ENCODE data around the gene LILRB1.
"Not testable (repeated sequence)": the region's sequence is repeated elsewhere in the genome, so short reads cannot be mapped to it uniquely, and the experiment has no call there.

The LILRB1 gene

DNA sequence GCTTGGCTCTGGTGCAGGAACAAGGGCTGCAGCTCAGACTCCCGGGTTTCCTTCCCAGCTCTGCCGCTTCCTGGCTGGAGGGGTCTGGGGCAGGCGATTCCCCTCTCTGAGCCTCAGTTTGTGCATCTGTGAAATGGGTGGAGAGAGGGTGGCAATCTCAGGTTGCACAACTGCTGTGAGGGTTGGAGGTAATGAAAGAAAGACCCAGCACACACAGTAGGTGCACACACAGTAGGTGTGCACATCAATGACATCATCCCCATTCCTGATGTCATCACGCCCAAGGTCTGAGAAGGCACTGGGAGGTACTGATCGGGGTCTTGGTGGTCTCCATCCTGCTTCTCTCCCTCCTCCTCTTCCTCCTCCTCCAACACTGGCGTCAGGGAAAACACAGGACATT, 35.2 kb downstream of the LILRB1 start:
- DNase-seq, result no peak

DNA sequence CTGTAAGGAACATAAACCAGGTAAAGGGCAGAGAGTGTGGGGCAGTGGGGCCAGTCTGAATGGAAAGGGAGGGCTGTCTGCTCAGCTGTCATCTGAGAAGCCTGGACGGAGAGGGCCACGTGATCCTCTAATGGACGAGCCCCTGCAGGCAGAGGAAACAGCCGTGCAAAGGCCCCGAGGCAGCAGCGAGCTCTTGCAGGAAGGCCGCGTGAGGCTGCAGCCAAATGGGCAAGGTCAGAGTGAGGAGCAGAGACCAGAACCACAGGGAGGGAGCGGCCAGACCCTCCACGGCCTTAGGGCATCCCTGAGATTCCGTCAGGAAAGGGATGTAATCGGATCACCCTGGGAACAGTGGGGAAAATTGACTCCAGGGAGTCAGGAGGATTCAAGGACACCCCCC, 36.9 kb downstream of the LILRB1 start:
- DNase-seq, result no peak

- DNase-seq, result no peak
These were observed 38.1 kb downstream of the LILRB1 start for GRCh38 chr19:54668353-54668752.

DNA sequence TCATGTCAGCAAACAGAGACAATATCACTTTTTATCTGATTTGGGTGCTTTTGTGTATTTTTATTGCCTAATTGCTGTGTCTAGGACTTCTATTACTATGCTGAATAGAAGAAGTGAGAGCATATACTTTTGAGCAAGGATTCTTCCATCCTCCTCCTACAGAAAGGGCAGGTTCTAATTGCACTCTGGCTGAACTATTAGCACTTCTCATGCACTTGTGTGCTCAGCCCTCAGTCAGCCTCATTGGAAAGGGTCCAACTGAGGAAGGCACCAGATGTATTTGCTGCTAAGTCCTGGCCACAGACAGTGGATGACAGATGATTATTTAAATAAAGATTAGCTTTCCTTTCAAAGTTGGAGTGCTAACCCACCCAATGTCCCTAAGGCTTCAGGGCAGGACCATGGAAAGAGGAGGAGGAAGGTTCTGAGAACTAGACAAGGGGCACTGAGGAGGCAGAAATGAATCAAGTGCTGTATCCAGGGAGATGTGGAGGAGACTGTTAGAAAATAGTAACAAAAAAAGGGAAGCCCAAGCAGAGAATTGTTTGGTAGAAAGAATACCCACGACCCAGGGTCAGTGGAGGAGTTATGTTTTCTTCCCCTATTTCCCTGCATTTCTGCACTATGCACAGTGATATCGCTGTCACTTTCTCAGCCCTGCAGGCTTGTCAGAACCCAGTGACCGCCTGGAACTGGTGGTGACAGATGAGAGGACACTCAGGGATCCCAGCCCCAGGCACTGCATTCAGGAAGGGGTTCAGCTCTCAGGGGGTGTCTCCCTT, 40.5 kb downstream of the LILRB1 start:
- DNase-seq, result no peak

DNA sequence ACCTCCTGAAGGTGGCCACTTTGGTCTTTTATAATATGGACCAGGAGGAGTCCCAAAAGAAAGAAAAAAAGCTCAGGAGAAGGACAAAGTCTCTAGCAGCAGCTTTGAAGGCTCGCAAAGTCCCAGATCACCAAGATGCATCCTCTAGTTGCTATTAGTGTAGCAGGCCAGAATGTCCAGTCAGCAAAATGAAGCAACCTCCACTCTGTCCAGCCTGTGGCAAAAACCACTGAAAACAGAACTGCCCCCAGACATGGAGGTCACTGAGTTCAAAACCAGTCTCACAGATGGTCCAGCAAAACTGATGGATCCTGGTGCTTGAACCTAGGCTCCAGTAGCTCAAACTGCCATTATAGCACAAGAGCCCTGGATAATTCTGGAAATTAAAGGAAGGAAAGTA, 42.9 kb downstream of the LILRB1 start:
- no peak for DNase-seq

- DNase-seq, result no peak
These were observed 43.8 kb downstream of the LILRB1 start for GRCh38 chr19:54674021-54674617.

DNA sequence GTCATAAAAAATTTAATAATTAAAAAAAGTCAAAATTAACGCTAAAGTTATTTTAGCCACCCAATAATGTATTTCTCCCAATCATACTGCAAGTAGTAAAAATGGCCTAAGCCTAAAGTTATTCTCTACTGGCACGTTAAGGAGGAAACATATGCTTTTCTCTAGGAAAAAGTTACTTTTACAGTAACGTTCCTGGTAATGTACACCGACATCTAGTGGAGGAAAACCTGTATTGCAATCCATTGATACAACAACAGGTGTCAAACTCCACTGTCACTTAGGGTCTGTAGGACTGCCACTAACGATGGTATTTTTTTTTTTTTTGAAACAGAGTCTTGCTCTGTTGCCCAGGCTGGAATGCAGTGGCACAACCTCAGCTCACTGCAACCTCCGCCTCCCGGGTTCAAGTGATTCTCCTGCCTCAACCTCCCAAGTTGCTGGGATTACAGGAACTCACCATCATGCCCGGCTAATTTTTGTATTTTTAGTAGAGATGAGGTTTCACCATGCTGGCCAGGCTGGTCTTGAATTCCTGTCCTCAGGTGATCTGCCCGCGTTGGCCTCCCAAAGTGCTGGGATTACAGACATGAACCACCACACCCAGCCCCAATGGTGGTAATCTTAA, 46.0 kb downstream of the LILRB1 start:
- DNase-seq, result not testable (repeated sequence)

GRCh38 chr19:54677217-54677616, 46.9 kb downstream of the LILRB1 start:
- no peak for DNase-seq

DNA sequence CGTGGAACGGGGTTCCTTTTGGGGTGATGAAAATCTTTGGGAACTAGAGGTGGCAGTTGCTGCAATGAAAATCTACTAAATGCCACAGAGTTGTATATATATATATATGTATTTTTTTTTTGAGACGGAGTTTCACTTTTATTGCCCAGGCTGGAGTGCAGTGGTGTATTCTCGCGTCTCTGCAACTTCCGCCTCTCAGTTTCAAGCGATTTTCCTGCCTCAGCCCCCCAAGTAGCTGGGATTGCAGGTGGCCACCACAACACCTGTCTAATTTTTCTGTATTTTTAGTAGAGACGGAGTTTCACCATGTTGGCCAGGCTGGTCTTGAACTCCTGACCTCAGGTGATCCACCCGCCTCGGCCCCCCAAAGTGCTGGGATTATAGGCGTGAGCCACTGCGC, 51.3 kb downstream of the LILRB1 start:
- DNase-seq, result not testable (repeated sequence)

DNA sequence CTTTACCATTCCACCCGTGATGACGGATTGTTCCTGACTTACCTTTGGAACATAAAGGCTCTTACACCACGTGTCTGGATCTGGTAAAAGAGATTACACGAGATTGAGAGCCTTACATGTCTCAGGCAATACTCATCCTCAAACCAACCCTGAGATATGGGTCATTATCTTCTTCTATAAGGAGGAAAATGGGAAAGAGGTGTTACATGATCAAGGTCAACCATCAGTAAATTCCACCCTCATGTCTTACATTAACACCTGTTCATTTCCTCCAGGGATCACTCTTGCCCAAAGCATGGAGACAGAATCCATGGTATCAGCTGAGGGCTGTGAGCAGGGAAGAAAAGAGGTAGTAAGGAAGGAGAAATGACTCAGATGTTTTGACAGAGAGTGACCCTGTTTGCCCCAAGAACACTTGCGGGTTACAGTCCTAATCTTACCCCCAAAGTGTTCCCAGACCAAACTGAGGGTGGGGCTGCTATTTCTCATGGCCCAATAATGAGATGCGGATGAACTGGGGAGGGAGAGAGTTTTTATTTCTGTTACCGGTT, 52.1 kb downstream of the LILRB1 start:
- DNase-seq, result no peak

DNA sequence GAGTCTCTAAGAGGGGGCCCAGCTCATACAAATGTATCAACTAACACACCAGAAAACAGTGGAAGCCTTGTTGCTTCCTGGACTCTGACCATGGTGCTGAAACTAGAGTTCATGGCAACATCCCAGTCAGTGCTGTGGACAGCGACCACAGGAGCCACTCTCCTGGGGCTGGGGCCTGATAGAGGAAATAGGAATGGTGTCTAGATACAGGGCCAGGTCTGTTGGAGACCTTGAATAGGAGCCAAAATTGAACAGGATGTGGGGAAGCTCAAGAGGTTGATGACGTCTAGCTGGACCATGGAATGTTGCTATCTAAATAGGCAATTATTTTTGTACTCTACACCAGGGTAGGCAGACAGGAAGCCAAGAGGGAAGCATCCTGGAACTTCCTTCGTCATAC, 54.2 kb downstream of the LILRB1 start:
- DNase-seq, result no peak
